A673 (cell line): ENCODE data around the gene PDE10A.

Experiments
- EZH2 ChIP-seq: fragments of 200-600 bp; sonication (generic); IDR thresholded peaks from 2 replicates; pipeline ENCODE4 v1.6.1; 2017; ENCODE audit warnings: borderline replicate concordance, low read depth, mild to moderate bottlenecking, mixed read lengths, antibody characterized with exemption, low read length; ENCODE audit not compliant: poor library complexity, severe bottlenecking
- TF ChIP-seq, protein P1 (sequence below): fragments of 300-800, 200-600 bp; sonication (generic); conservative IDR thresholded peaks from 2 replicates; pipeline ENCODE4 v1.5.1; 2017; ENCODE audit warnings: low read depth, mild to moderate bottlenecking, antibody characterized with exemption, low read length, moderate library complexity, mixed read lengths

DNA sequence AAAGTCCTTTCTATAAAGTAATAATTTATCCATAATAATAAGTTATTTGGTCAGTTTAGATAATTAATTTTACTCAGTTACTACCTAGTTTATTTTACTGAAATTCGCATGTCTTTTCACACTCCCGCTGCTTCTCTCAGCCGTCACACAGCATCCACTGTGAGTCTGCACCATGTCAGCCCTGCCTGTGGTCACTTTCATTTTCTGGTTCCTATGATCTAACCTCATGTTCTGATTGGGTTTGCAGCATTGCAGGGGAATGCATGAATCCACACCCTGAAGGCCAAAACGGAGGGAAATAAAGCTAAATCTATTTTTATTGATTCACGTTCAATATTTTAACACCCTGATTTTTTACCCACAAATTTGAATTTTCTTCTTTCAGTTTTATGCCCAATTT is 47.4 kb downstream of the PDE10A start:
- TF ChIP-seq, protein P1, sequence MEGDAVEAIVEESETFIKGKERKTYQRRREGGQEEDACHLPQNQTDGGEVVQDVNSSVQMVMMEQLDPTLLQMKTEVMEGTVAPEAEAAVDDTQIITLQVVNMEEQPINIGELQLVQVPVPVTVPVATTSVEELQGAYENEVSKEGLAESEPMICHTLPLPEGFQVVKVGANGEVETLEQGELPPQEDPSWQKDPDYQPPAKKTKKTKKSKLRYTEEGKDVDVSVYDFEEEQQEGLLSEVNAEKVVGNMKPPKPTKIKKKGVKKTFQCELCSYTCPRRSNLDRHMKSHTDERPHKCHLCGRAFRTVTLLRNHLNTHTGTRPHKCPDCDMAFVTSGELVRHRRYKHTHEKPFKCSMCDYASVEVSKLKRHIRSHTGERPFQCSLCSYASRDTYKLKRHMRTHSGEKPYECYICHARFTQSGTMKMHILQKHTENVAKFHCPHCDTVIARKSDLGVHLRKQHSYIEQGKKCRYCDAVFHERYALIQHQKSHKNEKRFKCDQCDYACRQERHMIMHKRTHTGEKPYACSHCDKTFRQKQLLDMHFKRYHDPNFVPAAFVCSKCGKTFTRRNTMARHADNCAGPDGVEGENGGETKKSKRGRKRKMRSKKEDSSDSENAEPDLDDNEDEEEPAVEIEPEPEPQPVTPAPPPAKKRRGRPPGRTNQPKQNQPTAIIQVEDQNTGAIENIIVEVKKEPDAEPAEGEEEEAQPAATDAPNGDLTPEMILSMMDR = no peak
- no peak for TF ChIP-seq EZH2
